Heart right ventricle (tissue), 16 donors: ENCODE measurements around the gene HSPE1. TPM values are rescaled to one million over a fixed set of nuclear protein-coding genes. Genes with fewer than 3 reads are reported as not detected.

Experiments used
- ATAC-seq, 8 donors: fragments of 200-7000 bp; cut with Tn5 transposase; one replicate each; pipeline ENCODE4 v1.9.1; 2020; ENCODE audit warnings: mild to moderate bottlenecking in 8 of 8, moderate library complexity in 8 of 8, moderate number of reproducible peaks in 1 of 8
- DNase-seq, 2 donors: peaks; one replicate each; pipeline ENCODE4 v3.0.0-alpha.2; 2020
- H3K27ac ChIP-seq, 10 donors: fragments of 200-600 bp; sonication (generic) in 2 of 10; one replicate each; pipeline versions ENCODE4 v1.5.0 to v1.8.0; 2020 to 2022; ENCODE audit warnings: mild to moderate bottlenecking in 3 of 10
- H3K27me3 ChIP-seq, 7 donors: fragments of 200-600 bp; one replicate each; pipeline ENCODE4 v1.8.0; 2021 to 2022; ENCODE audit warnings: mild to moderate bottlenecking in 2 of 7
- H3K36me3 ChIP-seq, 9 donors: fragments of 200-600 bp; sonication (generic) in 1 of 9; one replicate each; pipeline versions ENCODE4 v1.5.0 to v1.8.0; 2020 to 2022; ENCODE audit warnings: mild to moderate bottlenecking in 2 of 9
- H3K4me1 ChIP-seq, 9 donors: fragments of 200-600 bp; sonication (generic) in 1 of 9; one replicate each; pipeline versions ENCODE4 v1.5.0 to v1.8.0; 2020 to 2022; ENCODE audit warnings: mild to moderate bottlenecking in 4 of 9
- H3K4me3 ChIP-seq, 10 donors: fragments of 200-600 bp; sonication (generic) in 2 of 10; one replicate each; pipeline versions ENCODE4 v1.5.0 to v1.8.0; 2020 to 2022; ENCODE audit warnings: mild to moderate bottlenecking in 7 of 10, moderate library complexity in 2 of 10
- H3K9me3 ChIP-seq, 11 donors: fragments of 200-600 bp in 10 of 11; sonication (generic) in 2 of 11; one replicate each; pipeline versions ENCODE4 v1.5.0 to v1.8.0; 2013 to 2022; ENCODE audit warnings: mild to moderate bottlenecking in 2 of 11, control low read depth in 1 of 11, moderate library complexity in 1 of 11
- CTCF ChIP-seq, 9 donors: fragments of 200-600 bp; sonication (generic) in 2 of 9; IDR thresholded peaks; one replicate each; pipeline versions ENCODE4 v1.5.0 to v1.8.0; 2021 to 2022; ENCODE audit warnings: antibody characterized with exemption in 9 of 9, mild to moderate bottlenecking in 5 of 9, moderate library complexity in 1 of 9
- WGBS, 2 donors: extraction: QIAGEN DNeasy Blood & Tissue Kit; methylation state at CpG; one replicate each; pipeline ENCODE4 v1.1.7; 2013; ENCODE audit warnings: inconsistent platforms in 1 of 2; 5-methylcytosine and 5-hydroxymethylcytosine counted together
- intact Hi-C, 10 donors: fragments of 100-400 bp; cut with DNase I; formaldehyde crosslinking; loops; one replicate each; pipeline versions ENCODE4 v1.11.1 to v1.14.2; 2022
- polyA plus RNA-seq, 2 donors: library from polyadenylated mRNA; stranded (reverse); fragments of 200-250 nt; gene quantifications; one replicate each; pipeline ENCODE4 v1.2.3, GENCODE V29; 2013
- total RNA-seq, 10 donors: library from RNA; stranded (reverse); fragmentation: NEBNext Ultra II Directional in 3 of 10; extraction: Animal tissue kit (Norgen Biotek cat#: 25700) in 3 of 10; gene quantifications; one replicate each; pipeline versions ENCODE4 v1.2.1 to v1.2.4, GENCODE V29; 2021 to 2023
- donor health status: Arrhythmogenic right ventricular cardiomyopathy.
- donor health status: ischemic (EF 13 %, LVEDD 7.1; RV severe dilation, severe dysfunction).
- donor health status: healthy with polysubstance abuse.
- donor health status: DM: no; HTN: yes; CAD: no.
- donor health status: DM: no; HTN: no; CAD: no.
- donor health status: ischemic (EF 25% LVEDD 6.9; RV normal size, moderate dysfunction).
- donor health status: ischemic (EF 25% LVEDD 5.7; RV mildly dilated, moderate dysfunction).
- donor health status: healthy.
- donor health status: DM: yes; HTN: yes; CAD: no.
- donor health status: Ischemic cardiomyopathy.
- donor health status: ischemic (EF 35%, LVEDD 5.7; RV mildly dilated, moderate dysfunction).
- donor health status: nonischemic (EF 11% LVEDD 7.7; RV severe dilation, severe dysfunction).
- donor health status: DM: yes; HTN: yes; CAD: no.
- donor health status: PGD.
- donor health status: ischemic (EF 29% LVEDD 5.4; RV normal size, mild dysfunction).
- donor health status: nonischemic (EF 23%, LVEDD 6.1; RV moderate dilation, normal function).

HSPE1 gene
- total and polyA plus RNA-seq, 12 donors, result 73.7 to 217 (median 106) TPM

DNA sequence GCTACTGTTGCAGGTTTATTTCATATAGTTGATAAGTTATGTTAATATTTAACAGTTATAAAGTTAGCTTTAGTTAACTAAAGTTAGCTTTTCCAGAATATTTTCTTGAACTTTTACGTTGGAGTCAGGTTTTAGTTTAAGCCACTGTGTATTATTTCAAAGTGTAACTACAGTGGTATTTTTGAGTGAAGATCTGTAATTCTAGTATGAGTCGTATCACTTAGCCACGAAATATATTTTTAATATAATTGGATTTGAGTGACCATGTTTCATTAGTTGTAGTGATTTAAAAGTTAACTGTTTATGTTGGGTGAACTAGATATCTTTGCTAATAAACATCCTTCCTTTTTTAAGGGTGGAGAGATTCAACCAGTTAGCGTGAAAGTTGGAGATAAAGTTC lies 2.5 kb downstream of the HSPE1 start:
- H3K36me3 ChIP-seq, result peaks cover 0 to 43% (median 9%) of the 10 kb centered on the region in 9 donors

DNA sequence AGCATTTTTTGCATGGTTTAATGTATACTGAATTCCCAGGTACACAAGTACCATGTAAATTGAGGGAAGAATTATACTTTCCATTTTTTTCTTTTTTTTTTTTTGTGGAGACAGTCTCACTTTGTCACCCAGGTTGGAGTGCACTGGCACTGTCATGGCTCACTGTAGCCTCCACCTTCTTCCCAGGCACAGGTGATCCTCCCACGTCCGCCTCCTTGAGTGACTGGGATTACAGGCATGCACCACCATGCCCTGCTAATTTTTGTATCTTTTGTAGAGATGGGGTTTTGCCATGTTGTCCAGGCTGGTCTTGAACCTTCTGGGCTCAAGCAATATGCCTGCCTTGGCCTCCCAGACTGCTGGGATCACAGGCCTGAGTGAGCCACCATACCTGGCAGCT lies 3.8 kb downstream of the HSPE1 start:
- no peak overlapping the region for H3K27ac ChIP-seq
- DNase-seq (no peak), ATAC-seq (no peak)
- TF ChIP-seq CTCF (IDR thresholded peaks at IDR 0.05), result no peak
- intact Hi-C loops, result loop anchor here in 2 of 10 donors (1.0 to 10.0 kb wide), 2 partner anchors 10 to 201 kb away; partner anchors contain the start of gene MARS2 (in 1 of the 2)
- H3K4me1 ChIP-seq, result peaks cover 0 to 24% (median 17%) of the 10 kb centered on the region in 9 donors
- no peaks in the 10 kb centered on the region for H3K27me3 ChIP-seq
- H3K36me3 ChIP-seq, result peaks cover 0 to 40% (median 9%) of the 10 kb centered on the region in 9 donors
- H3K9me3 ChIP-seq, result no peaks in the 10 kb centered on the region
- 96 to 98% methylated on average over 2 of the region's 2 CpGs for WGBS, 2 donors
- H3K4me3 ChIP-seq, result no peak overlapping the region

More for the DNA sequence above, 2.5 kb downstream of the HSPE1 start:
- no peak overlapping the region for H3K4me3 ChIP-seq
- peak overlapping the region in 1 of 10 donors; percentile 95 for H3K27ac ChIP-seq
- DNase-seq (no peak), ATAC-seq (no peak)
- intact Hi-C loops, result loop anchor here in 2 of 10 donors (1.0 to 10.0 kb wide), 2 partner anchors 12 to 202 kb away; partner anchors contain the start of gene MARS2 (in 1 of the 2)
- WGBS, 2 donors, result 81 to 84% methylated on average over 4 of the region's 4 CpGs
- H3K27me3 ChIP-seq, result no peaks in the 10 kb centered on the region
- peaks cover 3 to 36% (median 28%) of the 10 kb centered on the region in 9 donors for H3K4me1 ChIP-seq
- H3K9me3 ChIP-seq, result no peaks in the 10 kb centered on the region
- no peak for TF ChIP-seq CTCF (IDR thresholded peaks at IDR 0.05)

DNA sequence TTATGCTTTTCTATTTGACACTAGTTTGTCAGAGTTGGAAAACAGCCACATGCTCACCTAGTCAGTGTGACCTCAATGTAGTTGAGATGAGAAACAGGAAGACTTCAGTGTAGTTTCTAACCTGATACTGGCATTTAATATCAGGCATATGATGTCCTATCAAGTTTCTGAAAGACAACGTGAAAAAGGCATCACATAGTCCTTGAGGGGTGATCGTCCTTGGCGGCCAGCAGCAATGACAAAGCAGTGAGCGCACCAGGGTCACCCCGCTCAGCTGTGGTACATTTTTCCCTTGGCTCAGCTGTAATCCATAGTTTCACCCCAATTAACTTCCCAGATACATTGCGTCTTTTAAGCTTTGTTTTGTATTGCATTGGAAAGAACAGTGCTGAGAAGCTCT lies 4.3 kb downstream of the HSPE1 start:
- 90 to 91% methylated on average over 6 of the region's 6 CpGs for WGBS, 2 donors
- intact Hi-C loops, result loop anchor here in 1 of 10 donors (10.0 kb wide), 1 partner anchor 200 kb away; the partner anchor contains the start of gene MARS2
- no peak for TF ChIP-seq CTCF (IDR thresholded peaks at IDR 0.05)
- no peak overlapping the region for H3K4me3 ChIP-seq
- no peaks in the 10 kb centered on the region for H3K27me3 ChIP-seq
- DNase-seq, result no peak
- H3K4me1 ChIP-seq, result peaks cover 0 to 24% (median 17%) of the 10 kb centered on the region in 9 donors
- H3K9me3 ChIP-seq, result no peaks in the 10 kb centered on the region
- peaks cover 0 to 45% (median 9%) of the 10 kb centered on the region in 9 donors for H3K36me3 ChIP-seq
- H3K27ac ChIP-seq, result no peak overlapping the region
- no peak for ATAC-seq

- Histone ChIP-seq H3K9me3 (no peaks in the 10 kb centered on the region), H3K27ac (no peak overlapping the region), H3K4me1 (peaks cover 0 to 16% (median 12%) of the 10 kb centered on the region in 9 donors), H3K4me3 (no peak overlapping the region), H3K27me3 (no peaks in the 10 kb centered on the region), H3K36me3 (peaks cover 0 to 46% (median 9%) of the 10 kb centered on the region in 9 donors)
- intact Hi-C loops, result loop anchor here in 1 of 10 donors (10.0 kb wide), 1 partner anchor 198 kb away; the partner anchor contains the start of gene MARS2
- no peak for TF ChIP-seq CTCF (IDR thresholded peaks at IDR 0.05)
- 90 to 92% methylated on average over 5 of the region's 5 CpGs for WGBS, 2 donors
- ATAC-seq (no peak), DNase-seq (no peak)
Observed at GRCh38 chr2:197506658-197507057, 6.5 kb downstream of the HSPE1 start.
